Adipocyte (in vitro differentiated cells): ENCODE results near the gene PCSK2.

ENCODE experiments used
- DNase-seq: peaks from one replicate; pipeline ENCODE4 v3.0.0-alpha.2; 2015; ENCODE audit warnings: low read depth
- H3K27me3 ChIP-seq: replicated peaks from 2 replicates; pipeline ENCODE4 v1.7.0; 2013; ENCODE audit warnings: mild to moderate bottlenecking, low read length, moderate library complexity; ENCODE audit not compliant: control insufficient read depth, insufficient read depth
- H3K36me3 ChIP-seq: 2 replicates; pipeline ENCODE4 v1.7.0; 2013; ENCODE audit warnings: low read length, mild to moderate bottlenecking, moderate library complexity; ENCODE audit not compliant: control insufficient read depth, insufficient read depth, severe bottlenecking
- H3K4me1 ChIP-seq: 2 replicates; pipeline ENCODE4 v1.7.0; 2013; ENCODE audit warnings: mild to moderate bottlenecking, low read length, moderate library complexity; ENCODE audit not compliant: control insufficient read depth, insufficient read depth
- H3K4me3 ChIP-seq: 2 replicates; pipeline ENCODE4 v1.7.0; 2013; ENCODE audit warnings: mild to moderate bottlenecking, low read length, moderate library complexity
- H3K9ac ChIP-seq: 2 replicates; pipeline ENCODE4 v1.7.0; 2013; ENCODE audit warnings: mild to moderate bottlenecking, low read length, moderate library complexity
- H3K9me3 ChIP-seq: 2 replicates; pipeline ENCODE4 v1.7.0; 2013; ENCODE audit warnings: mild to moderate bottlenecking, low read length, moderate library complexity; ENCODE audit not compliant: control insufficient read depth

Gene PCSK2

GRCh38 chr20:17262786-17263185, 35.9 kb downstream of the PCSK2 start:
- no peak overlapping the region for H3K9ac ChIP-seq
- no peak overlapping the region for H3K4me3 ChIP-seq
- DNase-seq, result no peak
- H3K27me3 ChIP-seq, result peaks cover 5% of the 10 kb centered on the region
- no peaks in the 10 kb centered on the region for H3K36me3 ChIP-seq
- no peaks in the 10 kb centered on the region for H3K4me1 ChIP-seq
- H3K9me3 ChIP-seq, result no peaks in the 10 kb centered on the region

- Histone ChIP-seq H3K9me3 (peaks cover 3% of the 10 kb centered on the region), H3K27me3 (peaks cover 10% of the 10 kb centered on the region), H3K4me3 (no peak overlapping the region), H3K36me3 (no peaks in the 10 kb centered on the region), H3K4me1 (no peaks in the 10 kb centered on the region), H3K9ac (no peak overlapping the region)
- no peak for DNase-seq
These were observed 46.9 kb downstream of the PCSK2 start for GRCh38 chr20:17273717-17274116.

- no peak for DNase-seq
- H3K4me1 ChIP-seq, result no peaks in the 10 kb centered on the region
These were observed 49.3 kb downstream of the PCSK2 start for GRCh38 chr20:17276101-17276500.

GRCh38 chr20:17281478-17281877, 54.6 kb downstream of the PCSK2 start:
- Histone ChIP-seq H3K9me3 (no peaks in the 10 kb centered on the region), H3K4me3 (no peak overlapping the region), H3K36me3 (no peaks in the 10 kb centered on the region), H3K9ac (no peak overlapping the region), H3K27me3 (peaks cover 1% of the 10 kb centered on the region), H3K4me1 (no peaks in the 10 kb centered on the region)
- peak; percentile 12 for DNase-seq

More at GRCh38 chr20:17276101-17276500, 49.3 kb downstream of the PCSK2 start:
- Histone ChIP-seq H3K27me3 (no peaks in the 10 kb centered on the region), H3K4me3 (no peak overlapping the region), H3K9me3 (peaks cover 3% of the 10 kb centered on the region), H3K36me3 (no peaks in the 10 kb centered on the region), H3K9ac (no peak overlapping the region)

- Histone ChIP-seq H3K36me3 (no peaks in the 10 kb centered on the region), H3K9ac (no peak overlapping the region), H3K4me3 (no peak overlapping the region), H3K4me1 (no peaks in the 10 kb centered on the region), H3K9me3 (no peaks in the 10 kb centered on the region), H3K27me3 (peaks cover 5% of the 10 kb centered on the region)
- DNase-seq, result no peak
These were observed 55.7 kb downstream of the PCSK2 start for GRCh38 chr20:17282501-17282900.

- Histone ChIP-seq H3K4me3 (no peak overlapping the region), H3K36me3 (no peaks in the 10 kb centered on the region), H3K27me3 (peaks cover 15% of the 10 kb centered on the region), H3K4me1 (no peaks in the 10 kb centered on the region), H3K9ac (no peak overlapping the region), H3K9me3 (no peaks in the 10 kb centered on the region)
- DNase-seq, result no peak
These were observed 60.7 kb downstream of the PCSK2 start for GRCh38 chr20:17287503-17287902.

GRCh38 chr20:17287998-17288397, 61.2 kb downstream of the PCSK2 start:
- DNase-seq, result no peak
- H3K27me3 ChIP-seq, result peaks cover 15% of the 10 kb centered on the region
- no peak overlapping the region for H3K4me3 ChIP-seq

GRCh38 chr20:17295151-17295726, 68.4 kb downstream of the PCSK2 start:
- Histone ChIP-seq H3K9me3 (no peaks in the 10 kb centered on the region), H3K27me3 (no peaks in the 10 kb centered on the region), H3K9ac (no peak overlapping the region), H3K36me3 (no peaks in the 10 kb centered on the region), H3K4me1 (no peaks in the 10 kb centered on the region), H3K4me3 (no peak overlapping the region)
- DNase-seq, result no peak

More at GRCh38 chr20:17287998-17288397, 61.2 kb downstream of the PCSK2 start:
- Histone ChIP-seq H3K36me3 (no peaks in the 10 kb centered on the region), H3K9ac (no peak overlapping the region), H3K4me1 (no peaks in the 10 kb centered on the region), H3K9me3 (no peaks in the 10 kb centered on the region)

GRCh38 chr20:17295991-17296390, 69.2 kb downstream of the PCSK2 start:
- no peak overlapping the region for H3K4me3 ChIP-seq
- no peaks in the 10 kb centered on the region for H3K36me3 ChIP-seq

GRCh38 chr20:17298171-17298570, 71.3 kb downstream of the PCSK2 start:
- Histone ChIP-seq H3K27me3 (no peaks in the 10 kb centered on the region), H3K9ac (no peak overlapping the region), H3K36me3 (no peaks in the 10 kb centered on the region), H3K4me3 (no peak overlapping the region), H3K4me1 (no peaks in the 10 kb centered on the region), H3K9me3 (no peaks in the 10 kb centered on the region)
- no peak for DNase-seq

More at GRCh38 chr20:17295991-17296390, 69.2 kb downstream of the PCSK2 start:
- H3K9ac ChIP-seq, result no peak overlapping the region
- no peaks in the 10 kb centered on the region for H3K9me3 ChIP-seq
- H3K4me1 ChIP-seq, result no peaks in the 10 kb centered on the region
- DNase-seq, result no peak
- no peaks in the 10 kb centered on the region for H3K27me3 ChIP-seq

GRCh38 chr20:17298751-17299150, 71.9 kb downstream of the PCSK2 start:
- no peak for DNase-seq
- H3K9me3 ChIP-seq, result no peaks in the 10 kb centered on the region
- H3K4me1 ChIP-seq, result no peaks in the 10 kb centered on the region
- no peak overlapping the region for H3K9ac ChIP-seq
- H3K4me3 ChIP-seq, result no peak overlapping the region
- H3K27me3 ChIP-seq, result no peaks in the 10 kb centered on the region
- H3K36me3 ChIP-seq, result no peaks in the 10 kb centered on the region

- H3K9me3 ChIP-seq, result no peaks in the 10 kb centered on the region
- H3K4me3 ChIP-seq, result no peak overlapping the region
- no peaks in the 10 kb centered on the region for H3K36me3 ChIP-seq
- peaks cover 3% of the 10 kb centered on the region for H3K27me3 ChIP-seq
- H3K9ac ChIP-seq, result no peak overlapping the region
- DNase-seq, result no peak
- no peaks in the 10 kb centered on the region for H3K4me1 ChIP-seq
These were observed 73.3 kb downstream of the PCSK2 start for GRCh38 chr20:17300113-17300512.
